ENCODE measurements around the gene PDCD11.
A peak's percentile ranks its signal among the peaks of the same experiment; 100 is the strongest.

The PDCD11 gene

GRCh38 chr10:103451831-103452505 is 55.5 kb downstream of the PDCD11 start, which contains the start of gene CALHM2:
TSS of gene CALHM2 (minus strand) at chr10:103452370. CDS start at chr10:103449941, 2,429 bp downstream.
- peak; percentile 36 for DNase-seq

- DNase-seq = no peak
These were observed 56.2 kb downstream of the PDCD11 start for GRCh38 chr10:103452506-103453230.

GRCh38 chr10:103454026-103454425 is 57.6 kb downstream of the PDCD11 start:
- DNase-seq = no peak

GRCh38 chr10:103455235-103455634 is 58.8 kb downstream of the PDCD11 start:
- DNase-seq = no peak

- no peak for DNase-seq
These were observed 59.7 kb downstream of the PDCD11 start for GRCh38 chr10:103456074-103456660.

DNA sequence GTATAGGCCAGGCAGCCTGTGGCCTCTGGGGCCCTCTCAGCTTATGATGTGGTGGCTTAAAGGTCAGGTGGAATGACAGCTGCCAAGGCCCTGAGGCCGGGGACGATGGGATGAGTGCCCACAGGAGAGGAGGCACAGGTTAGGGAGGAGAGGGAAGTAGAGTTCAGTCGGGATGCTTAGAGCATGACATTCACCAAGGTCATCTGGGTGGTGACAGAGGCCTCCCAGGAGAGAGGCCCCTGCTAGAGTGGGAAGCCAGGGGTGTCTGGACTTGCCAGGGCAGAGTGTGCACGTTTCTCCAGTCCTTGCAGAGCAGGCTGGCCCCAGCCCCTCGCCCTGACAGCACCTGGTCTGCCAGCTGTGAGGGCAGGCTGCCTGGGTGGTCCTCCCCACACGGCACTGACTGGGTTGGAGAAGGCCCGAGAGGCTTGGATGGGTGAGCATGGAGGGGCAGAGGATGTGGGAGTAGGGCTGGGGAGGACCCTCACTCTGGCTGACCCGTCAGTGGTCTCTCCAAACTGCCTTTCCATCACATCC is 60.8 kb downstream of the PDCD11 start:
- DNase-seq = no peak

DNA sequence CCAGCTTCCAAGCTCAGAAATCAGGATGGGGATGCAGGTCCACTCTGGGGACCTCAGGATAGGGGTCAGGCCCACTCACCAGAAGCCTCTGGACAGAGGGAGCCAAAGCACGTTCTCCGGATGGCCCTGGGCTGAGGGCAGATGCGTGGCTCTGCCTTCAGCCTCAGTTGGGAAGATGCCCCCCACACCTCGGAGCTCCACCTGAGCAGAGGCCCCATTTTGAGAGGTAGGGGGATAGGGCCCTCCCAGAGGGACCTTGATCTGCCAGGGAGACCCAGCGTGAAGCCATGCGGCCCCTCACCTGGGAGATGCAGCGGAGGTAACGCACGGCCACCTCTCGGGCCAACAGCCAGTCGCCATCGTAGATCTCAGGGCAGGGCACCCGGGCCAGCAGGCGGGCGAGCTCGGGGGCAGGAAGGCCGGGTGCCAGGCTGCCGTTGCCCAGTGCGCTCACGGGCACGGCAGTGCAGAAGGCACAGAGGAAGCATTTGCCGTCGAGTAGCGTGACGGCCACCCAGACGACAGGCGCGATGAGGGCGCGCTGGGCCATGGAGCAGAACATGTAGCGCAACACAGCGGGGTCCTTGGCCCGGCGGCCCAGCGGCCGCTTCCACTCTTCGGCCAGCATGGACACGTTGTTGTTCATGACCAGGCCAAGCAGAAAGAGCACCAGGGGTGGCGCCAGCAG is 61.6 kb downstream of the PDCD11 start:
- no peak for DNase-seq

- DNase-seq = peak; percentile 19
These were observed 62.3 kb downstream of the PDCD11 start, which contains the start of gene CALHM1 for GRCh38 chr10:103458720-103459119. TSS of gene CALHM1 (minus strand) at chr10:103458900. CDS start at chr10:103458751, 149 bp downstream.

GRCh38 chr10:103459615-103460014 is 63.2 kb downstream of the PDCD11 start:
- DNase-seq = no peak

DNA sequence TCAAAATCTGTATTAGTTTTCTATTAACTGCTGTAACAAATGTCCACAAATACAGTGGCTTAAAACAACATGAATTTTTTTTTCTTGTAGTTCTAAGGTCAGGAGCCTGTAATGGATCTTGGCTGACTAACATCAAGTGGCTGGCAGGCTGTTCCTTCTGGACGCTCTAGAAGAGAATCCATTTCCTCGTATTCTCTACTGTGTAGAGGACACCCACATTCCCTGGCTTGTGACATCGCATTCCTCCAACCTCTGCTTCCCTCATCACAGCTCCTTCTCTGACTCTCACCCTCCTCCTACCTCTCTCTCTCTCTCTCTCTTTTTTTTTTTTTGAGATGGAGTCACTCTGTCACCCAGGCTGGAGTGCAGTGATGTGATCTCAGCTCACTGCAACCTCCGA is 67.1 kb downstream of the PDCD11 start:
- no peak for DNase-seq

DNA sequence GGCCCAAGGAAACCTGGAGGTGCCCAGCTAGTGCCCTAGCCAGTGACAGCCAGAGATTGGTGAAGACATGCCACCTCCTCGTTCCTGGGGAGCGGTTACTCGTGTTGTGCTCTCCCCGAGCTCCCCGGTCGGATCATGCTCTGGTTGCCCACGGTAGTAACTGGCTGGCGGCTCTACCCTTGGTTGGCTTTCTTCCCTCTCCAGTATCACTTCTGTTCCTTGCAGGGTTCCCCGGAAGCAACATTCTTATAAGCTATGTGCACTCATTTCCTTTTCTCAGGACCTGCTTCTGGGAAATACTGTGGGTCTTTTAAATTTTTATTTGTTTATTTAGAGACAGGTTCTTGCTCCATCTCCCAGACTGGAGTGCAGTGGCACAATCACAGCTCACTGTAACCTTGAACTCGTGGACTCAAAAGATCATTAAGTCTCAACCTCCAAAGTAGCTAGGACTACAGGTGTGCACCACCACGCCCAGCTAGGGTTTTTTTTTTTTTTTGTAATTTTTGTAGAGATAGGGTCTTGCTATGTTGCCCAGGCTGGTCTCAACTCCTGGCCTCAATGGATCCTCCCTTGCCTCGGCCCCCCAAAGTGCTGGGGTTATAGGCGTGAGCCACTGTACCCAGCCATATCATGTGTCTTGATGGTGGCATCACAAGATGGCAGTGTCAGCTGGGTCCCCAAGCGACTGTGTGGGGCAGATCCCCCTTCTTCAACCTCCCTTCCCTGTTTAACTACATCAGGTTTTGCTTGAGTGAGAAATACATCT is 69.2 kb downstream of the PDCD11 start:
- no peak for DNase-seq

- DNase-seq = no peak
These were observed 70.3 kb downstream of the PDCD11 start for GRCh38 chr10:103466734-103467133.

GRCh38 chr10:103467406-103467805 is 71.0 kb downstream of the PDCD11 start:
- DNase-seq = no peak

DNA sequence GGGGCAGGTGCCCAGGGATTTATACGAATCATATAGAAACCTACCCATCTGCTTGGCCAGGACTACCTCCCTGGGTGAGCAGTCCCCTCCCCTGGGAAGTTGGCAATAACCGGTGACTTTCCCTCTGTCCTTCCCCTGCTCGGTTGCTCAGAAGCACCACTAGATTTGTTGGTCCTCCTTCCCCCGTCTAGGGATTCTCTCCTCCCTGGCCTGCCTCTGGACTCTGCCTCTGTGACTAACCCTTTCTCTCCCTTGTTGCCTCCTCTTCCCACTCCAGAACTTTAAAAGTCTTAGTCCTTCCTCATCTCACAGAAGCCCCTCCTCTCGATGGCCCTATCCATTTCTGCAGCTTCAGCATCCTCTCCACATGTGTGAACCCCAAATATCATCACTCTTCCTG is 72.8 kb downstream of the PDCD11 start:
- no peak for DNase-seq

DNA sequence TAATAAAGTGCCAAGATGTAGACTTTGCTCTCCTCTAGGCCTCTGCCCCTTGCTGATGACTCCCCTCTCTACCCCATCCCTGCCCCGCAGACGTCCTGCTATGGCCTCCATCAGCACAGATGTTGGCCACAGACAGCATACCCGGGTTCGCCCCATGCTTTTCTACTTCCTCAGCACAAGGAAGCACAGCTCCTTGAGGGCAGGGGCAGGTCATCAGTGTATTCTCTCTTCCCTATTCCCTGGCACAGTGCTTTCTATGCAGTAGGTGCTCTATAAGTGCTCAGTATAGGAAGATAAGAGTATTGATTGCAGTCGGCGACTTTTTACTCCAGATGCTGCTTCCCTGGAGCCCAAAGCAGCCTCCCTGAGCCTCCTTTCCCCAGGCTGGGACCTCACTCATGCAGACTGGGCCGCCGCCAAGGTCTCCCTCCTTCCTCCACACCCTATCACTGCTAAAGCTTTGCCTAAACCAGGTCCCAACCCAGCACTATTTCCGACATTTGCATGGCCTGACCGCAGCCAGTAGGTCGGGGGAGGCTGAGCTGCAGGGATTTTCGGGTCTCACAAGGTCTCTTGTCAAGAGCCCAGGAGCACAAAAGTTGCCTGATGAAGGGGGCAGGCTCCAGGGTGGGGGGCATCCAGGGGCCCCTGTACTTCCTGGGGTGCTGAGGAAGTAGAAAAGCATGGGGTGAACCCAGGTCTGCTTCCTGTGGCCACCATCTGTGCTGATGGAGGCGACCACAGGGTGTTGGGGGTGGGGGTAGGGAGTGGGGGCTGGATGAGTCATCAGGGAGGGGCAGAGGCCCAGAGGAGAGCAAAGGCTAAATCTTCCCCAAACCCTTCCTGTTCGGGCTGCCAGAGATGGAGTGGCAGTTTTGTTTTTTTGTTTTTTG is 74.6 kb downstream of the PDCD11 start:
- no peak for DNase-seq

- no peak for DNase-seq
These were observed 75.6 kb downstream of the PDCD11 start for GRCh38 chr10:103472005-103472404.

DNA sequence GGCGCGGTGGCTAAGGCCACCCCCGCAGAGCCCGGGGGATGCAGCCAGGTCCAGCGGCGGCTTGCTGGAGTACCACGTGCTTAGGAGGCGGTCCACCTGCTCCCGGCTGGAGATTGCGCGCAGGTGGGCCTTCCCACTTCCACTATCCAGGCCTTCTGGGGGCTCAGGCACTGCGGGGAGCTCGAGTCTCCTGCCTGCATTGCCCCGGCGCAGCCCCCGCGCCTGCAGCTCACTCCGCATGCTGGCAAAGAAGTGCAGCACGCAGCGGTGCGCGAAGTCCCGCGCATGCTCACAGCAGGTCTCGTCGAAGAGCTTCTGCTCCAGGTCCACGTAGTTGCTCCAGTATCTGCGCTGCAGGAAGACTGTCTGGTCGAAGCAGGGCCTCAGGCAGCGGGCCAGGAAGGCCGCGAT is 76.8 kb downstream of the PDCD11 start:
- DNase-seq = no peak

- DNase-seq = no peak
These were observed 77.7 kb downstream of the PDCD11 start for GRCh38 chr10:103474077-103474476.

DNA sequence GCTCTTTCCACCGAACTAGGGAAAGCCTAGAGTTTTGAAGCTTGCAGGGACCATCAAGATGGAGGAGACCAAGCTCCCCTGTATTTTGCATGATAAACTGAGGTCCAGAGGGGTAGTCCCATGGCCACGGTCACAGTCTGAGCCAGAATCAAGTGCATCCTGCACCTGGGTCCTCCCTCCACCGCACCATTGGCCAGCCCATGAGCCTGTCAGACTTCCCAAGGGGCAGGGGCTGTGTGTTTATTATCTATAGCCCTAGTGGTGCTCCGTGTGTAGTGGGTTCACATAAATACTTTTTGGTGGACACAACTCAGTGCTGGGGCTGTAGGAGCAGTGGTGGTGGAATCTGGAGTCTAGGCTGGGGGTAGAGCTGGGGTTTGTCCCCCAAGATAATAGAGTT is 79.0 kb downstream of the PDCD11 start:
- no peak for DNase-seq

GRCh38 chr10:103476046-103476768 is 79.8 kb downstream of the PDCD11 start:
- DNase-seq = no peak

DNA sequence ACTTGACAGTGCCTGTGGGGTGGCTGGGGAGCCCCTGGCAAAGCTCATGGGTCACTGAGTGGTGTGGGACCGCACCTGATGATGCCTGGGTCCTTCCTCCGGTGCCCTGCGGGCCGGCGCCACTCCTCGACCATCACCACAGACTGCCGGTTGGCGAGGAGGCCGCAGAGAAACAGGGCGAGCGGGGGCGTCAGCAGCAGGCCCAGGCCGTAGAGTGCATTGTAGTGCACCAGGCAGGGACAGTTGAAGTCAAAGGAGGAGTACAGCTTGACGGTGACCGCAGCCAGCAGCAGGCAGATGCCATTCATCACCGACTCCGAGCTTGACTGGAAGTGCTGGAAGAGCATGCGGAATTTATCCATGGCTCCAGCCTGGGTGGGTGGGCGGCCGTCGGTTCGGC is 82.2 kb downstream of the PDCD11 start:
- no peak for DNase-seq

All from COR-L47 (cell line).